ENCODE data around the gene NAE1.

The NAE1 gene

GRCh38 chr16:66849549-66849948 lies 18.8 kb upstream of the NAE1 start:
- DNase-seq, result no peak

- DNase-seq, result no peak
These were observed 18.2 kb upstream of the NAE1 start for GRCh38 chr16:66849021-66849420.

GRCh38 chr16:66848172-66848571 lies 17.4 kb upstream of the NAE1 start:
- no peak for DNase-seq

GRCh38 chr16:66847533-66848067 lies 16.8 kb upstream of the NAE1 start:
- DNase-seq, result no peak

- no peak for DNase-seq
These were observed 16.1 kb upstream of the NAE1 start for GRCh38 chr16:66846831-66847230.

GRCh38 chr16:66846266-66846665 lies 15.5 kb upstream of the NAE1 start:
- DNase-seq, result no peak

- no peak for DNase-seq
These were observed 15.0 kb upstream of the NAE1 start for GRCh38 chr16:66845791-66846221.

GRCh38 chr16:66845080-66845410 lies 14.3 kb upstream of the NAE1 start:
- no peak for DNase-seq

- no peak for DNase-seq
These were observed 13.7 kb upstream of the NAE1 start, which contains the start of gene CA7 for GRCh38 chr16:66844342-66845079. Gene CA7, plus strand, starts transcription at chr16:66844414. Its CDS starts 74 bp downstream, at chr16:66844488.

GRCh38 chr16:66844009-66844341 lies 13.2 kb upstream of the NAE1 start:
- no peak for DNase-seq

- DNase-seq, result no peak
These were observed 12.4 kb upstream of the NAE1 start for GRCh38 chr16:66843191-66843590.

GRCh38 chr16:66842765-66843164 lies 12.0 kb upstream of the NAE1 start:
- no peak for DNase-seq

- no peak for DNase-seq
These were observed 10.6 kb upstream of the NAE1 start for GRCh38 chr16:66841366-66841765.

- no peak for DNase-seq
These were observed 10.1 kb upstream of the NAE1 start for GRCh38 chr16:66840883-66841282.

GRCh38 chr16:66834746-66835145 lies 4.0 kb upstream of the NAE1 start:
- no peak for DNase-seq

- DNase-seq, result no peak
These were observed 2.0 kb upstream of the NAE1 start for GRCh38 chr16:66832661-66833305.

- DNase-seq, result no peak
These were observed 1.4 kb upstream of the NAE1 start for GRCh38 chr16:66832190-66832589.

- DNase-seq, result no peak
These were observed 6.8 kb downstream of the NAE1 start for GRCh38 chr16:66824006-66824405.

GRCh38 chr16:66814734-66815133 lies 16.0 kb downstream of the NAE1 start:
- DNase-seq, result no peak

GRCh38 chr16:66811043-66811442 lies 19.7 kb downstream of the NAE1 start:
- no peak for DNase-seq

- no peak for DNase-seq
These were observed 20.4 kb downstream of the NAE1 start for GRCh38 chr16:66810391-66810790.

- no peak for DNase-seq
These were observed 21.0 kb downstream of the NAE1 start for GRCh38 chr16:66809765-66810164.

GRCh38 chr16:66802159-66802558 lies 28.6 kb downstream of the NAE1 start:
- no peak for DNase-seq

- no peak for DNase-seq
These were observed 29.3 kb downstream of the NAE1 start, which contains the start of gene TERB1 for GRCh38 chr16:66801320-66802105. Gene TERB1, minus strand, starts transcription at chr16:66801584. Its CDS starts 4,786 bp downstream, at chr16:66796798.
